Stimulated activated CD8-positive, alpha-beta memory T cell treated with anti-CD3 and anti-CD28 coated beads, Interleukin-12 subunit alpha, Interleukin-12 subunit beta, amount 100 ng/mL, for 24 hours (primary cell): ENCODE data around the gene EPB41L5.
A peak's percentile ranks its signal among the peaks of the same experiment; 100 is the strongest.
"Not testable (repeated sequence)": the region's sequence is repeated elsewhere in the genome, so short reads cannot be mapped to it uniquely, and the experiment has no call there.

Experiments
- DNase-seq: peaks from one replicate; pipeline ENCODE4 v3.0.0-alpha.2; 2020; ENCODE audit errors: extremely low read depth

EPB41L5 gene

DNA sequence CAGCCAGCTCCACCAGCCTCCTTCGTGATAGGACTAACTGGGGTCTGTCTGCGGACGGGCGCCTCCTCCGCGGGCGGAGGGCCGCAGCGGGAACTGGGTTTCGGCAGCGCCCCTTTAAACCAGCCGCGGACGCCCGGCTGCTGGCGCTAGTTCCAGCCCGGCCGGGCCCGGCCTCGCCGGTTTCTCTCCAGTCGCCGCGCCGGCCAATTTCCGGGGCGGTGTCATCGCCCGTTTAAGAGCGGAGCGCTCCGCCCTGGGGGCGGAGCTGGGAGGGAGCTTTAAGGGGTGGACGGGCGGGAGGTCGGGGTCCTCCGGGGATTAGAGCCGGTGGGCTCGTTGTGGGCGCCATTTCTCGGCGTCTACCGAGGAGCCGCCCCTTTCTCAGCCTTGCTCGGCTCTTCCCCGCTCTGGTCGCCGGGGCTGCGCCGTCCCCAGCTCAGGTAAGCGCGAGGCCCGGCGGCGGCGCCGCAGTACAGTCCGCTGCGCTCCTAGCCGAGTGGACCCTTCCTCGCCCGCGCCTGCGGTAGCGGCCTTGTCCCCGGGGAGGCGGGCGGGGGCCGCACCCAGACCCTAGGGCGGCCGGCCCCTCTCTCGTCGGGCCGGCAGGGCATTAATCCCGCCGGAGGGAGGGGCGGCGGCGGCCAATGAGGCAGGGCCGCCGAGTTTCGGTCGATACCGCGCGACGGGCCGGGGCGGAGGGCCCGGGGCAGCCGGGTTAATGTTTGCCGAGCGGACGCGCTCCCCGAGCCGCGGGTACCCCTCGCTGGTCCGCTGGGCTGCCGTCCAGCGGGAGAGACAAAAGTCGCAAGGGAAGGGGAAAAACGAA lies at the start of gene EPB41L5:
TSS of gene EPB41L5 (plus strand) at position 307 of the 826 bp plus-strand sequence. CDS start 6,008 bp downstream, outside the sequence.
- peak; percentile 57 for DNase-seq

DNA sequence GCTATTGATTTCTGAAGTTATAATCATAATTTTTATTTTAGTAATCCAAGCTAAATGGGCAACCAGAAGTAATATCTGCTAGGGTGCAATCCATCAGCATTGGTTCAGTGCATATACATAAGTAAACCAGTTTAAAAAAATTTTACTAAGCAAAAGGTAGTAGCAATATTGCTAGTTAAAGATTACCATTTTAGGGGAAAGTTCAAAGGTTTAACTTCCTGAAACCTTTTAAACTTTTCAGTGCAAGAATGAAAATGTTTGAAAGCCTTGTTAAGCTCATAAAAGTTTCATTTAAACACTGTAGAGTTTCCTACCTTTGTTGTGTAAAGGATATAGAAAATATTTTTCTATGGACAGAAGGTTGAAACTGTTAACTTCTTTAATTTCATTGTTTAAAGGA lies 31.0 kb upstream of the EPB41L5 start:
- DNase-seq: no peak

DNA sequence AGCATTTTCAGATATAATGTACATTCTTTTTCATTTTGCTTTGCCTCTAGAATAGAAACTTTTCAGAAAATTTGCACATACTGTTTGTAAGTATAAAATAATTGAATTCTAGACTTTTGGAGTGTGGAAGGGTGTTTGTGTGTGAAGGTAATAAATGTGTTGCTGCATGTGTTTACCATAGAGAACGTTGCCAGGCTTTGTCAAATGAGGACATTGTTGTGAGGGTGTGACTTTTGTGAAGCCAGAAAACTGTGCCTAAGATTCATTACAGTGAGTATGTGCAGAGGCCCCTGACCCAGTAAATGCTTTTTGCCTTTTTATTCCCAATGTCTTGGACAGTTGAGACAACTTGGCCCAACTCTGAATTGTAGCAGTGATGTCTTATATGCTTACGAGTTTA lies 30.4 kb upstream of the EPB41L5 start:
- no peak for DNase-seq

DNA sequence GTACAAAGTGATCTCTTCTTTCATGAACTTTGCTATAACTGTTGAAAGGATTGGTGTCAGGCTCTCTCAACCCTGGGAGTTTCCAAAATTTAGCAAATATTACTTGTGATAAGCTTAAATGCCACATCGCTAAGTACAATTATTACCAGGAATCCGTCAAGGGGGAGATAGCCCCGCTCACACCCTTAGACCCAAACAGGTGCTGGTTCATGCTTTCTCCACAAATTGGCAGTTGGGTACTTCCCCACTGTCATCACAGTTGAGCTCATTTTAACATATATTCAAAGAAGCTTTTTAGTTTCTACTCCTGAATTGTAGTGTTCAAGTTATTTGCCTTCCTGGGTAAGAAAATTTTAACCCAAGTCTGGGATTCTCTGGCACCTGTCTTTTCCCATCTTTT lies 29.8 kb upstream of the EPB41L5 start:
- DNase-seq: no peak

DNA sequence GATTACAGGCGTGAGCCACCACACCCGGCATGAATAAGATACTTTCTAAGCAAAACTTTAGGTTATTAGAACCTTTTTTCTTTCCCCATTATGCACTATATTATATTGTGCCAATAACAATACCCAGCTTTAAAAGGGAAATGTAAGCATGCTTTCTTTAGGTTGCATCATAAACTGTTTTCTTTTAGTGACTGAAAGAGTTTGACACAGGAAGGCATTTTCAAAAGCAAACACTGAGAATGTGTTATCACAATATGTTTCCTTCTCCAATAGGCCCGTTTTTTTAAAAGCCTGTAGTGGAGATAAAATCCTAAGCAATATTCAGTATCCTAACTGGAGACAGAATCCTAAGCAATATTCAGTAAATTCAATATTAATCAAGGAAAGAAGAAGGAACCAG lies 16.7 kb upstream of the EPB41L5 start:
- DNase-seq: no peak

DNA sequence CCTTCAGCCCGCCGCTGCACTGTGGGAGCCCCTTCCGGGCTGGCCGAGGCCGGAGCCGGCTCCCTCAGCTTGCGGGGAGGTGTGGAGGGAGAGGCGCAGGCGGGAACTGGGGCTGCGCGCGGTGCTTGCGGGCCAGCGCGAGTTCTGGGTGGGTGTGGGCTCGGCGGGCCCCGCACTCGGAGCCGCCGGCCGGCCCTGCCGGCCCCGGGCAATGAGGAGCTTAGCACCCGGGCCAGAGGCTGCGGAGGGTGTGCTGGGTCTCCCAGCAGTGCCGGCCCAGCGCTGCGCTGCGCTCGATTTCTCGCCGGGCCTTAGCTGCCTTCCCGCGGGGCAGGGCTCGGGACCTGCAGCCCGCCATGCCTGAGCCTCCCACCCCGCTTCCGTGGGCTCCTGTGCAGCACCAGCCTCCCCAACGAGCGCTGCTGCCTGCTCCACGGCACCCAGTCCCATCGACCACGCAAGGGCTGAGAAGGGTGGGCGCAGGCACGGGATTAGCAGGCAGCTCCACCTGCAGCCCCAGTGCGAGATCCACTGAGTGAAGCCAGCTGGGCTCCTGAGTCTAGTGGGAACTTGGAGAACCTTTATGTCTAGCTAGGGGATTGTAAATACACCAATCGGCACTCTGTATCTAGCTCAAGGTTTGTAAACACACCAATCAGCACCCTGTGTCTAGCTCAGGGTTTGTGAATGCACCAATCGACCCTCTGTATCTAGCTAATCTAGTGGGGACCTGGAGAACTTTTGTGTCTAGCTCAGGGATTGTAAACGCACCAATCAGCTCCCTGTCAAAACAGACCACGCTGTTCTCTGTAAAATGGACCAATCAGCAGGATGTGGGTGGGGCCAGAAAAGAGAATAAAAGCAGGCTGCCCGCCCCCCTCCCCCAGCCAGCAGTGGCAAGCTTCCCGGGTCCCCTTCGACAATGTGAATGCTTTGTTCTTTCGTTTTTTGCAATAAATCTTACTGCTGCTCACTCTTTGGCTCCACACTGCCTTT lies 15.7 kb upstream of the EPB41L5 start:
- DNase-seq: not testable (repeated sequence)

DNA sequence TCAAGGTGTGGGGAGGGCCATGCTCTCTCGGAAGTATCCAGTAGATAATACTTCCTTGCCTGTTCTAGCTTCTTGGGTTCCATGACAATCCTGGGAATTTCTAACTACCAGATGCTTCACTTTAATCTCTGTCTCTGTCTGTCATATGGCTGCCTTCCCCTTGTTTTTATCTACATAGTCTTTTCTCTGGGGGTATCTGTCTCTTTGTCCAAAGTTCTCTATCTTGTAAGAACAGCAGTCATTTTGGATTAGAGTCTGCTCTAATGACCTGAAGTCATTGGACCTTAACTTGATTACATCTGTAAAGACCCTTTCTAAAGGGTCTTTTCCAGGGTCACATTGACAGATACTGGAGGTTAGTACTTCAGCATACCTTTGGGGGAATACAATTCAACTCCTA lies 11.4 kb upstream of the EPB41L5 start:
- DNase-seq: no peak

DNA sequence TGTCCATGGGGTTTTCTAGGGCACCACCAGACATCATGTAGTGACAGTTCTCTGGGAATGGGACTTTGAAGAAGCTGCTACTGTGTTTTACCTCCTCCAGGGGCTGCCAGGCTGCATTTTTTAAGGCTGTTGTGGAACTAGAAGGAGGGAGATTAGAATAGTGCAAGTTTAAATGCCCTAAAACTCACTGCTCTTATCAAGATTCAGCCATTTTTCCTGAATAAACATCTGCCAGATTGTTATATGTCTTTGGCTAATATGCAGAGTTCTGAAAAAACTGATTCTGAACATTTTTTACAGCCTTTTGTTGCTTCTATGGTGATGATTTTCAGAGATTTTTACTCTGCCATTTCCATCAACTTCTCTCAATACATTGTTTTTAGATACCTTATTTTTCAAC lies 8.6 kb upstream of the EPB41L5 start:
- DNase-seq: no peak

DNA sequence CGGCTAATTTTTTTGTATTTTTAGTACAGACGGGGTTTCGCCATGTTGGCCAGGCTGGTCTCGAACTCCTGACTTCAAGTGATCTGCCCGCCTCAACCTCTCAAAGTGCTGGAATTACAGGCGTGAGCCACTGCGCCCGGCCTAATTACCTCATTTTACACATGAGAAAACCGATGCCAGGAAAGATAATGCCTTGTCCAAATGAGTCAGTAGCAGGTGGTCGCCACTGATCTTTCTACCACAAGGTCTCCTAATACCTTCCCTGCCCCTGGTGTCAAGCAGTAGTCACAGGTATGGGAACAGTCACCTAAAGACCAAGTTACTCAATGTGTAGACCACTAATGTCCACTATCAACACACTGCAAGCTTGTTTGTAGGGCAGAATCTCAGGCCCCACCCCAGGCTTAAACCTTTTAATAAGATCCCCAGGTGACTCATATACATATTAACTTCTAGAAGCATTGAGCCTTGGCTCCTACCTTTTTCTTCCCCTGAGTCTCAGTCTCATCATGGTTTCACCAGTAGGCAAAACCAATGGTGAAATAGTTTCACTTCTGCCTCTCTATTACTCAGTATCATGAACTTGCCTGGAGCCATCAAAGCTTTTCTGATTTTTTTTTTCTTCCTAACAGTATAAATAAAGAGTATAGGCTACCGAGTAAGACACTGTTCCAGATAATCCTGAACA lies 6.9 kb upstream of the EPB41L5 start:
- DNase-seq: no peak

DNA sequence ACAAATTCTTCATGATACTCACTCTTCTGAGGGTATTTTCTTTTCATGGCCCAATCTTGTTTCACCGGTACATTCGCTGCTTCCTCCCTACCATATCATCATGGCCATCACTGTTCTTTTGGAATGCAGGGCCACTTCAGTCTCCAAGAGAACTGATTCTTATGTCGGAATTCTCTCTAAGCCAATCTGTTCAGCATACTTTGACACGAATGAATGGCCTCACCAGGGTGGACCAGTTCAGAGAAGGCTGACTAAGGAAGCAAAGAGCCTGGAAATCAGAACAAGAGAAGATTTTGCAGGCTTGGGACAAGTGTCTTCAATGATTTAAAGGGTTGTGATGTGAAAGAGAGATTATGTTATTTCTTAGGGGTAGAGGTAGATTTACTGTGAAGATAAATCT lies 5.0 kb upstream of the EPB41L5 start:
- DNase-seq: no peak

DNA sequence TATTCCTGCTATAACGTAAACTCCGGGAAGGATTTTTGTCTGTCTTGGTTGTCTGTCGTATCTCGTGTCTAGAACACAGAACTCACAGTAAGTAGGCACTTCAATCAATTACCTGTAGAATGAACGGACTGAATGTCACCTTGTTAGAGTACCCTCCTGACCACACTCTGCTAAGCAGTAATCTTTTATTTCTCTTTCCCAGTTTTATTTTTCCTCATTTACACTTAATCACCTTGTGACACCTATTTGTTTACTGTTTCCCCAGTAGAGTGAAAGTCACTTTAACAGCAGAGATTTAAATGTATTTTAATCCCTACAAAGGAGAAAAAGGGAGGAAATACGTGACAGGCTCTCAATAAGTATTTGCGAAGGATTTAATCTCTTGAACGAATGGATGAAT lies 514 bp upstream of the EPB41L5 start:
- no peak for DNase-seq

DNA sequence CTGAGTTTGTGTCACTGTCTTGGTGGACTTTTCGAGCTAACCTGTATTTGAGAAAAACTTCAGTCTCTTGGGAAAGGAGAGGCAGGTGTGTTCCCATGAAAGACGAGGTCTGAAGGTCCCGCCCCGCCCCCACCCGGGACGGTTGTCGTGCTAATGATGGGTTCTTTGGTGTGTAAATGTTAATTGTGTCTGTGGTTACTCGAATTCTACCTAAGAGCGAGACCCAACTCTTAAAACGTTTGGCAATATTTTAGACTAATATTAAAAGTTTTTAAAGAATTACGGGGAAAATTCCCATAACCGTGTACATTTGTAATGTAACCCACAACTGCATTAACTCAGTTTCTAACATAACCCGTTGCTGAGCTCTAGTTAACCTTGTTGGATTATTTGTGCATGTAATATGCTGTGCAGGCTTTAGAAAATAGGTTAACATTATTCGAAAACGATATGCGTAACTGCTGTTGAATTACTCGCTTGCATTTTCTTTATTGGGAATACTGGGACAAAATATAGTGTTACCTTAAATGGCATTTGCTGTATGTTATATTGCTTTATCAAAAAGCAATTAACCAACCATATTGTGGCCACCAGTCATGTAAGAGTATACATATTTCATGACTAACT lies 833 bp downstream of the EPB41L5 start:
- DNase-seq: no peak

DNA sequence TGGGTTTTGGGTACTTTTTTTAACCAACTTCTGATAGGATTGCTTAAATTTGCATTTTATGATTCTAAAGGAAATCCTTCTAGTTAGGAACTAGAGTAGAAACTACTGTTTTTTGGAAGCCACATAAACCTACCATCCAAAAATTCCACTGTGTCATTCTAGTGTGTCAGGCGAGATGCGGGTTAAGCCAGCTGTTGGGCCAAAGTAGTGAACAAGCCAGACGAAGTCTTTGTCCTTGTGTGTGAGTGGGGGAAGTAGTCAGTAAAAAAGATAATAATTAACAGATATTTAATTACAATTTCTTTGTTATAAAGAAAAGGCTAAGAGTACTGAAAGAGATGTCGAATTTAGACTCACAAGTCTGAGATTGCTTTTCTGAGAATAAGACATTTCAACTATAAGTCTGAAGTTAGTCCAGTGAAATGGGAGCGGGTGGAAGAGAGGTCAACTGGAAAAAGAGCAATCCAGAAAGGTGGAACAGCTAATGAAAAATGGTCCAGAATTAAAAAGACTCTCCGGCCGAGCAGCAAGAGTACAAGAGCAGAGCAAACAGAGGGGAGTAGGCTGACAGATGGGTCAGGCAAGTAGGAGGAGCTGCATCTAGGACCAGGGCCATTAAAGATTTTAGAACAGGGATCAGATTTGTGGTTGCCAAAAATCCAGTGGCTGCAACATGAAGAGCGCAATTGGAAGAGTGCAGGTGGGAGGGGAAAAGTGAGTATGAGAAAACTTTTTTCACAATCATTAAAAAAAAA lies 1.5 kb downstream of the EPB41L5 start:
- DNase-seq: no peak

DNA sequence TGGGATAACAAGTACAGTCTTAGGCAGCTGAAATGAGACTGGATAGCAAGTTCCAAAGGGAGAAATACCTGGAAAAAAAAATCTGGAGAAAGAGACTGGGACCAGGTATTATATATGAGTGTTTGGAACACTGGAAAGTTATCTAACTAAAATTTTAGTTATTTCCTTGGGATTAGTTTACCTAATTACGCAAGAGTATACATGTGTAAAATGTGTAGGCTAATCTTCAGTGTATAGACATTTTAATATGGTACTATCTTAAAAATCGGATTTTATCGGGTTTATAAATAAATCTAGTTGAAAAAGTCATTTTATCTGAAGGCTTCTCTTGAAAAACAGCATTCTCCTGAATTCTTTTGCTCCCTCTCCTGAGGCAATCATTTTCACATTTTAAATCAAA lies 3.9 kb downstream of the EPB41L5 start:
- no peak for DNase-seq

DNA sequence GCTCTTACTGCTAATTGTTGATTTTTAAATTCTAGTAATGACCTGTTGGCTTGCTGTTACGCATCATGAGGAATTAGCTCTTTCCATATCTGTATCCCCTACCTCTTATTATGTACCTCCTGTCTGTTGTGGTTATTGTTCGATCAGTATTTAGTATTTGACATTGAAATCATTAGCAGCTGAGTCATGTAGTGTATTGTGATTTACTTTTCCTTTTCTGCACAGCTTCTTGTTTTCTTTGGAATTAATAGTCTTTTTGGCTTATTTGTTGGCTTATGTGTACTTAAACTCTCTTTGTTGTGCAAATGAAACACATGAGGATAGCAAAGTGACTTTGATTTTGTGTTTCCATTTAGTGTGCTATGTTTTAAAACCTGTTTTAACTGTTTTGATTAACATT lies 4.3 kb downstream of the EPB41L5 start:
- DNase-seq: no peak

DNA sequence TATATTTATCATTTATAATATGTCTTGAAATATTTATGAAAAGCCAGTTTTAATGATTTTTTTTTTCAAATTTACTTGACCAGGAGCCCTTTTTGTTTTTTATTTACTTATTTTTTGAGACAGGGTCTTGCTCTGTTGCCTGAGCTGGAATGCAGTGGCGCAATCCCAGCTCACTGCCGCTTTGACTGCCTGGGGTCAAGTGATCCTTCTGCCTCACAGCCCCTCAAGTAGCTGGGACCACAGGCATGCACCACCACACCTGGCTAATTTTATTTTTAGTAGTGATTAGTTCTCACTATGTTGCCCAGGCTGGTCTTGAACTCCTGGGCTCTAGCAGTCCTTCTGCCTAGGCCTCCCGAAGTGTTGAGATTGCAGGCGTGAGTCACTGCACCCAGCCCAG lies 5.7 kb downstream of the EPB41L5 start:
- DNase-seq: no peak

DNA sequence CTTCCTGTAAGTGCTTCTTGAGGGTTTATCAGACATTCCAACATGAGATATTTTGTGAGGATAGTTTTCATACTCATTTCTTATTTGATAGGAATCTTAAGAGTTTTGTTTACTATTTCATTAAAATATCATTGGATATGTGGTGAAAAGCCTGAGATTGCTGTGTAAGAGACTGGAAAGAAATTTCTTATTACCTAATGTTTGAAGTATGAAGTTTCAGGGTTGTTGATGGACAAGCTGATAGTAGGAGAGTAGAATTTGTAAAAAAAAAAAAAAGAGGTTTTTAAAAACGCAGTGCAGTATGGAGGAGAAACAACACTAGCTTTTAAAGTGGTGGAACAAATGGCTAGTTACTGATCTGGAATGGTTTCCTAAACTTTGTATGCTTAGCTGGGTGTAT lies 7.7 kb downstream of the EPB41L5 start:
- DNase-seq: no peak

DNA sequence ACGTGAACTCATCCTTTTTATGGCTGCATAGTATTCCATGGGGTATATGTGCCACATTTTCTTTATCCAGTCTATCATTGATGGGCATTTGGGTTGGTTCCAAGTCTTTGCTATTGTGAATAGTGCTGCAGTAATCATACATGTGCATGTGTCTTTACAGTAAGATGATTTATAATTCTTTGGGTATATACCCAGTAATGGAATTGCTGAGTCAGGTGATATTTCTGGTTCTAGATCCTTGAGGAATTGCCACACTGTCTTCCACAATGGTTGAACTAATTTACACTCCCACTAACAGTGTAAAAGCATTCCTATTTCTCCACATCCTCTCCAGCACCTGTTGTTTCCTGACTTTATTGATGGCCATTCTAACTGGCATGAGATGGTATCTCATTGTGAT lies 9.6 kb downstream of the EPB41L5 start:
- DNase-seq: not testable (repeated sequence)

DNA sequence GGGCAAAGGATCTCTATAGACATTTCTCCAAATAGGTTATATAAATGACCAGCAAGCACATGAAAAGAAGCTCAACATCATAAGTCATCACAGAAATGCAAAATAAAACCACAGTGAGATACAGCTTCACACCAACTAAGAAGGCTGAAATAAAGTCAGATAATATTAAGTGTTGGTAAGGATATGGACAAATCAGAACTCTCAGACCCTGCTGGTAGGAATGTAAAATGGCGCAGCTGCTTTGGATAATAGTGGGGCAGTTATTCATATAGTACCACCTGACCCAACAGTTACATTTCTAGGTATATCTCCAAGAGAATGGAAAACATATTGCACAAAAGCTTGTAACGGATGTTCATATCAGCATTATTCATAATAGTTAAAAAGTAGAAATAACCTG lies 14.0 kb downstream of the EPB41L5 start:
- DNase-seq: no peak

DNA sequence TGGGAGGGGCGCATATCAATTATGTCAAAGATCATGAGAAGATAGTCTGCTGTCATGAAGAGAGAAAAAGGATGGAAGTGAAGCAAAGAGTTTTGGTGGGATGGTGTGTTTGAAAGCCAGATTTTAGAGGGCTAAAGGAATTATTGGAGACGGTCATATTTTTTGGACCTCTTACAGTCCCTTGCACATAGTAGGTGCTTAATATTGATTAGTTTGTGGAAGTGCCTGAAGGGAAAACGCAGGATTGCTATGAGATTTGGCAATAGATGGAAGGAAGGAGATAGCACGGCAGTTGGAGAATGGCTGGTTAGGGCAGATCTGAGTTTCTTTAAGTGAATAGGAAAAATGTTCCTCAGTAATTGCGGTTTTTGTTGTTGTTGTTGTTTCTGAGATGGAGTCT lies 15.9 kb downstream of the EPB41L5 start:
- no peak for DNase-seq
